DMS53 treated with DMSO at 0.1 percent for 48 hours (cell line): ENCODE data around the gene SLC16A8.
A peak's percentile ranks its signal among the peaks of the same experiment; 100 is the strongest.

ENCODE experiments used
- DNase-seq: peaks from one replicate; lab custom pipeline; 2025; ENCODE audit not compliant: unreplicated experiment; lab: John Stamatoyannopoulos, UW

SLC16A8 gene

DNA sequence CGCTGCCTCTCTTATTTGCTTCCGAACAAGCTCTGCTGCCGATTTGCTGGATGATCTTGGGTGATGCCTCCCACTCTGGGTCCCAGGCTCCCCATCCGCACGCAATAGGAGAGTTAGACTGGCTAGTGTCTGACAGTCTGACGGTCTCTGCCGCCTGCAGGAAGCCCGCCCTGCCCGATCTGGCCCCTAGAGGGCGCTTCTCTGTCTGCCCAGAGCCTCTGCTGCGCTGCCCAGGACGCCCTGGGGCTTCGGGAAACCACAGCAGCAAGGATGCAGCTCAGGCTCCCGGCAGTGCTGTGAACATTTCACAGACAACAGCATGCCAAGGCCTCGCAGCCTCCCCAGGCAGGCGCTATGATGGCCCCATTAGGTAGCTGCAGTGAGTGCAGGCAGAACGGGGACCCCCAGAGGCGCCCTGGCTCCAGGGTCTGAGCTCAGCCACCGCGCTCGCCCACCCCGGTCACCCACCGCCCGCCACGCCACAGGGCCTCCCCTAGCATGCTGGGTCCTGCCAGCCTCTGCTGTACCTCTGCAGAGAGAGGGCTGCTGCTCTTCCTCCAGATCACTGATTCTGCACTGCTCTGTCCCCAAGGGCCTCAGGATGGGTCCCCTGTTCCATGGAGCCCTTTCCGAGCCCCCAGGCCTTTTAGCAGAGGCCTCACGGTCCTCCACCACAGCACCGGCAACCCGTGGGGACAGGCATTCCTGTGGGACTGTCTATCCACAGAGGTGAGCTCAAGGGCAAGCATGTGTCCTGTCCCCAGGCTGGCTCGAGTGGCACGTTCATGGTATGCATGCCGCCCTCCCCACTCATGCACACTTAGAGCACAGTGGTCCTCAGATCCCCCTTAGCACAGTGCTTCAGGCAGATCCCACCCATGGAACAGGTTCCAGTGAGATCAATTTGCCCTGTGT, 30.8 kb upstream of the SLC16A8 start:
- no peak for DNase-seq

DNA sequence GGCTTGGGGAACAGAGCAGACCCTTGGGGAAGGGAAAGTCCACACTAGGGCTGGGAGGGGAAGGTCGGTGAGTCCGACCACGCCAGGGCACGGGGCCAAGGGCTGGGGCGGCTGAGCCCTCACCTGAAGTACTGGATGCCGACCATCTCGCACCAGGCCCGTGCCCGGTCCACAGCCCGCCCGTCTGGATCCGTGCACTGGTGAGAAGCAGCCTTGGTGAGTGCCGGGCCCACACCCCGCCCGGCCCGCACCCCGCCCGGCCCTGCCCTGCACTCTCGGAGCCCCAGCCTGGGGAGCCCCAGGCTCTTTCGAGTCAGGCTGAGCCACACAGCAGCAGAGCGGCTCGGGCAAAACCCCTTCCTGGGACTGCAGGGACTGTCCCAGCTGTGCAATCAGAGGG, 28.4 kb upstream of the SLC16A8 start:
- DNase-seq, result no peak

DNA sequence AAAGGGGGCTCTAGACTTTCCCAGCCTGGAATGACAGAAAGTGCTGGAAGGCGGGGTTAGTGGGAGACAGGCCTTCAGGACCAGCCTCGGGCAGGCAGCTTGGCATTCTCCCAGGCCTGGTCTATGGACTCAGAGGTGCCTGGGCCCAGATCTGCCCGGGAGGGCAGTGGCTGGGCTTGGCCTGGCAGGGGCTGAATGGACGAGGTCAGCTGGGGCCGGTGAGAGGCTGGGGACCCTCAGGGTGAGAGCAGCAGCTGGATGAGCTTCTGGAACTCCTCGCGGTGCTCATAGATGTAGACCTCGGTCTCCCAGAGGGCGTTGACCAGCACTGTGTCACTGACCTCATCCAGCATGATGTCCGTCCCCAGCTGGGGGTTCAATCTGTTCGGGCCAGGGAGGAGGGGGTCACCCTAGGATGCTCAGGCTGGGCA, 28.0 kb upstream of the SLC16A8 start:
- DNase-seq, result no peak

- DNase-seq, result peak; percentile 10
Measured at GRCh38 chr22:38110863-38111852, 27.2 kb upstream of the SLC16A8 start.

GRCh38 chr22:38110008-38110862, 26.3 kb upstream of the SLC16A8 start, which contains the start of gene BAIAP2L2:
Gene BAIAP2L2, minus strand, starts transcription at chr22:38110684. Its CDS starts 159 bp downstream, at chr22:38110525.
- DNase-seq, result peak; percentile 46

- DNase-seq, result no peak
Measured at GRCh38 chr22:38109371-38110001, 25.5 kb upstream of the SLC16A8 start.

- no peak for DNase-seq
Measured at GRCh38 chr22:38108561-38109319, 24.8 kb upstream of the SLC16A8 start.

- no peak for DNase-seq
Measured at GRCh38 chr22:38107692-38108515, 23.9 kb upstream of the SLC16A8 start.

- DNase-seq, result no peak
Measured at GRCh38 chr22:38106814-38107578, 23.0 kb upstream of the SLC16A8 start.

- DNase-seq, result no peak
Measured at GRCh38 chr22:38104084-38104483, 20.1 kb upstream of the SLC16A8 start.

GRCh38 chr22:38103641-38104040, 19.7 kb upstream of the SLC16A8 start:
- DNase-seq, result no peak

GRCh38 chr22:38098410-38099249, 14.6 kb upstream of the SLC16A8 start:
- no peak for DNase-seq

DNA sequence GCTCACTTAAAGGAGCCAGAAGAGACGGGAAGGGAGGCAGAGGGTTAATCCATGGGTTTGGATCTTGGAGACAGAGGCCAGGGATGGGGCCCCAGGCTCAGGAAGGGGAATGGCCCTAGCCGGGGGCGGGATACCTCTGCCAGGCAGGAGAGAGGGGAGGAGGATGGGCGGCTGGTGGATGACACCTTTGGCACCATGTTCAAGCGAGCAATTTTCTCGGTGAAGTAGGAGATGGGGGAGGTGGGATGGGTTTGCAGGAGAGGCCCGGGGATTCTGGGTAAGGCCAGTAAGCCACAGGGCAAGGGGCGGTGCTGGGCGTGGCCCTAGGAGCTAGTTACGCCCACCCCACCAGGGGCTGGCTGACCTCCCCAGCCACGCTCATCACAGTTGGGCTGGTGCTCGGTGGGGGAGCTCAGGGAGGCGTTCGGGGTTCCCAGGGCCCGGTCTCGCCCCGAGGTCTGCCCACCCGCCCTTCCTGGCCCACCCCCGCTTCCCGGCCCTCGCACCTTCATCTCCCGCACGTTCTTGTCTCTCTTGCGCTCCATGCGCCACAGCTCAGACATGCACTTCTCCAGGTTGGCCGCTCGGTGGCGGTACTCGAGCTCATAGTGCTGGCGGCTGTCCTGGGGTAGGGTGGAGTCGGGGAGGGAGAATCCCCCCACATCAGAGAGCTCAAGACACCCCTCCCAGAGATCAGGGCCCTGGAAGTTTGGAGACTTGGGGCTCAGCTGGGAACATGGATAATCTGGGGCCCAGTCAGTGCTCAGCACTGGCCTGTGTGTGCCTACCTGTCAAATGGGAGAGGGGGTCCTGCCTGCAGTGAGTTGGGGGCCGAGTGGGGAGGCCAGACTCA, 13.8 kb upstream of the SLC16A8 start:
- DNase-seq, result no peak

- no peak for DNase-seq
Measured at GRCh38 chr22:38097058-38097457, 13.1 kb upstream of the SLC16A8 start.

DNA sequence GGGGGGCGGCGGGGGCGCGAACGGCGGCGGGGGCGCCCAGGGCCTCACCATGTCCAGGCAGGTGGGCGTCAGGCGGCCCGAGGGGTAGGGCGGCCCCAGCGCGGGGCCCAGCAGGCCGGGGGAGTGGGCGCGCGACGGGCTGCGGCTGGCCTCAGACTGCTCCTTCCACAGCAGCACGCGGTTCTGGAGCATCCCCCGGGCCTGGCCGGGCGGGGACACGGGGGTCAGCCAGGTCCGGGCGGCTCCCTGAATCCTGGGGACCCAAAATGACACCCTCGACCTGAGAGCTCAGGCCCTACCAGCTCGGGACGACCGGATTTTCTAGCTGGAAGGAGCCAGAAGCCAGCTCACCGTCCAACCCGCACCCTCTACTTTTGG, 5.5 kb upstream of the SLC16A8 start:
- no peak for DNase-seq
